Naive thymus-derived CD4-positive, alpha-beta T cell (primary cell): Measurements from ENCODE around the gene UBASH3A. TPM values are rescaled to one million over a fixed set of nuclear protein-coding genes. Genes with fewer than 3 reads are reported as not detected.

Experiments
- ATAC-seq: fragments of 150-1000 bp; cut with Tn5 transposase; 2 replicates; pipeline ENCODE4 v1.10.0; 2021; ENCODE audit warnings: mild to moderate bottlenecking, moderate library complexity
- CTCF ChIA-PET: fragments of 350-600 bp; sonication (Branson Sonifier 250); formaldehyde crosslinking; loops from one replicate; lab custom pipeline; 2021; ENCODE audit warnings: antibody characterized with exemption; lab: Charles Lee
- POLR2A ChIA-PET: fragments of 350-600 bp; sonication (Branson Sonifier 250); formaldehyde crosslinking; loops from one replicate; lab custom pipeline; 2021; ENCODE audit warnings: antibody characterized with exemption, inconsistent platforms; lab: Charles Lee
- DNase-seq, 9 donors: peaks; one replicate each; pipeline versions ENCODE4 v3.0.0 to v3.0.0-alpha.2; 2020 to 2022; ENCODE audit warnings: mixed read lengths in 1 of 9
- H3K27ac ChIP-seq: one replicate; pipeline ENCODE4 v1.7.0; 2013; ENCODE audit warnings: mild to moderate bottlenecking, low read depth, low read length, moderate library complexity
- H3K27me3 ChIP-seq, 2 donors: one replicate each; pipeline ENCODE4 v1.7.0; 2013; ENCODE audit warnings: low read length in 2 of 2, mild to moderate bottlenecking in 2 of 2, moderate library complexity in 2 of 2; ENCODE audit not compliant: control insufficient read depth in 2 of 2, insufficient read depth in 2 of 2
- H3K36me3 ChIP-seq, 3 experiments: 1 replicate in 2 of 3; 2 replicates in 1 of 3; pipeline ENCODE4 v1.7.0; 2013; ENCODE audit warnings: low read length in 3 of 3, mild to moderate bottlenecking in 3 of 3, moderate library complexity in 1 of 3; ENCODE audit not compliant: insufficient read depth in 3 of 3, control insufficient read depth in 2 of 3
- H3K4me1 ChIP-seq, 2 donors: one replicate each; pipeline ENCODE4 v1.7.0; 2013; ENCODE audit warnings: low read length in 2 of 2, mild to moderate bottlenecking in 2 of 2, moderate library complexity in 1 of 2; ENCODE audit not compliant: control insufficient read depth in 2 of 2, insufficient read depth in 2 of 2
- H3K4me3 ChIP-seq: 2 replicates; pipeline ENCODE4 v1.7.0; 2013; ENCODE audit warnings: mild to moderate bottlenecking, low read length
- H3K9me3 ChIP-seq, 3 experiments: 1 replicate in 2 of 3; 2 replicates in 1 of 3; pipeline ENCODE4 v1.7.0; 2013; ENCODE audit warnings: low read length in 3 of 3; ENCODE audit not compliant: control insufficient read depth in 2 of 3
- H3K27ac Mint-ChIP-seq, 9 donors: one replicate each; pipeline ENCODE4 v1.8.0; 2020 to 2022; ENCODE audit warnings: mixed read lengths in 9 of 9, mild to moderate bottlenecking in 8 of 9, moderate library complexity in 5 of 9, inconsistent platforms in 2 of 9
- H3K27me3 Mint-ChIP-seq, 5 donors: one replicate each; pipeline ENCODE4 v1.8.0; 2021 to 2022; ENCODE audit warnings: mixed read lengths in 5 of 5, mild to moderate bottlenecking in 1 of 5
- H3K36me3 Mint-ChIP-seq, 5 donors: one replicate each; pipeline ENCODE4 v1.8.0; 2020 to 2022; ENCODE audit warnings: mixed read lengths in 5 of 5, mild to moderate bottlenecking in 3 of 5, inconsistent platforms in 1 of 5
- H3K4me1 Mint-ChIP-seq, 7 donors: one replicate each; pipeline ENCODE4 v1.8.0; 2020 to 2022; ENCODE audit warnings: mixed read lengths in 7 of 7, mild to moderate bottlenecking in 3 of 7, inconsistent platforms in 1 of 7
- H3K4me3 Mint-ChIP-seq, 10 donors: one replicate each; pipeline ENCODE4 v1.8.0; 2020 to 2022; ENCODE audit warnings: mild to moderate bottlenecking in 10 of 10, mixed read lengths in 10 of 10, moderate library complexity in 6 of 10, inconsistent platforms in 2 of 10
- H3K9me3 Mint-ChIP-seq, 11 donors: one replicate each; pipeline ENCODE4 v1.8.0; 2020 to 2022; ENCODE audit warnings: mixed read lengths in 11 of 11, mild to moderate bottlenecking in 4 of 11, inconsistent platforms in 1 of 11, moderate library complexity in 1 of 11
- intact Hi-C, 2 donors: fragments of 100-400 bp; cut with micrococcal nuclease; formaldehyde crosslinking; loops; one replicate each; pipeline ENCODE4 v1.15.1; 2023
- polyA plus RNA-seq, 2 donors: library from polyadenylated mRNA; unstranded; fragments of 300-500 nt; fragmentation: Illumina TruSeq; gene quantifications; one replicate each; pipeline ENCODE4 v1.2.3, GENCODE V29; 2021
- total RNA-seq, 6 experiments: library from RNA in 5 of 6; stranded (reverse) in 5 of 6; gene quantifications; 1 replicate in 5 of 6; 2 replicates in 1 of 6; pipeline ENCODE4 v1.2.3 and lab custom pipeline; 2021 to 2026

UBASH3A gene
- total and polyA plus RNA-seq, 7 experiments from 2014 or later, result 41.9 to 101 (median 91.7) TPM

DNA sequence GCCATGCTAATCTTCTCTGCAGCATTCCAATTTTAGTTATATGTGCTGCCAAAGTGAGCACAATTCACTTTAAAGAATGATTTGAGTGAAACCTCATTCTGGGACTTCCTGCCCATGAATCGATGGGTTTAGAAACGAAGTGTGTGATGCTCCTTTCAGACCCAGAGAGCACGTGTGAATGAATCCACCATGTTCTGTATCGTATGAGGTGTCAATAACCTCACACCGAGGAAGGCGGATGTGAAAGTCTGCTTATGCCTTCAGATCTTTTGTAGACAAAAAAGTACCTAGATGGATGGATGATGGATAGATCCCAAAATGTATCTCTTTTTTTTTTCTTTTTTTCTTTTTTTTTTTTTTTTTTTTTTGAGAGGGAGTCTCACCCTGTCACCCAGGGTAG lies 13.8 kb downstream of the UBASH3A start:
- DNase-seq (peak in 7 of 9 donors; percentile 23 to 56 (median 36)), ATAC-seq (peak; percentile 25)
- Histone ChIP-seq H3K4me3 (no peak overlapping the region), H3K27me3 (no peaks in the 10 kb centered on the region), H3K36me3 (peaks cover 58 to 78% (median 59%) of the 10 kb centered on the region in 3 experiments), H3K4me1 (peaks cover 71 to 77% of the 10 kb centered on the region in 2 donors), H3K9me3 (no peaks in the 10 kb centered on the region), H3K27ac (no peak overlapping the region)
- H3K36me3 Mint-ChIP-seq, result peaks cover 32 to 72% (median 67%) of the 10 kb centered on the region in 5 donors
- H3K27me3 Mint-ChIP-seq, result no peaks in the 10 kb centered on the region
- intact Hi-C loops, result loop anchor here (5.0 kb wide), 2 partner anchors 35 to 80 kb away; partner anchors contain the start of gene RSPH1 (in 1 of the 2)
- ChIA-PET POLR2A (interaction anchor here (2.7 to 10.0 kb wide), 2 partner anchors 13 to 16 kb away, joined by 35 to 181 read pairs; partner anchors contain the start of gene UBASH3A), CTCF (no interaction called here)
- peaks cover 0 to 15% (median 0%) of the 10 kb centered on the region in 11 donors for H3K9me3 Mint-ChIP-seq
- H3K4me1 Mint-ChIP-seq, result peaks cover 47 to 97% (median 86%) of the 10 kb centered on the region in 7 donors
- peak overlapping the region in 8 of 10 donors; percentile 39 to 78 (median 62) for H3K4me3 Mint-ChIP-seq
- peak overlapping the region; percentile 72 to 97 (median 89) for H3K27ac Mint-ChIP-seq

DNA sequence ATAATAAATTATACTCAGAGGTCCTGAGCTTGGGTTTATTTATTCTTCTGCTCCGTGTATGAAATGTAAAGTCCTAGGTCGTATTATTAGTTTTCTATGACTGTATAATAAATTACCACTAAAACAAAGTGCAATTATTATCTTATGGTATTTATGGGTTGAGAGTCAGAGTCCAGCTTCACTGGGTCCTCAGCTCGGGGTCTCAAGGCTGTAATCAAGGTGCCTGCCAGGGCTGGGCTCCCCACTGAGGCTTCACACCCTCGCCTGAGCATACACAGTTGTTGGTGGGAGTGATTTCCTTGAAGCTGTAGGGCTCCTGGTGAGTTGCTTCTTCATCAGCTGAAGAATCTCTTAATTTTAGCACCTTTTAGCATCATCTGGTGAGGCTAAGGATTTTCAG lies 15.2 kb downstream of the UBASH3A start:
- Histone ChIP-seq H3K27ac (no peak overlapping the region), H3K27me3 (no peaks in the 10 kb centered on the region), H3K4me1 (peaks cover 74 to 80% of the 10 kb centered on the region in 2 donors), H3K36me3 (peaks cover 44 to 75% (median 48%) of the 10 kb centered on the region in 3 experiments), H3K9me3 (no peaks in the 10 kb centered on the region), H3K4me3 (no peak overlapping the region)
- no peak for DNase-seq
- no peak for ATAC-seq
- intact Hi-C loops, result loop anchor here (5.0 kb wide), 2 partner anchors 37 to 78 kb away; partner anchors contain the start of gene RSPH1 (in 1 of the 2)
- ChIA-PET POLR2A (interaction anchor here (0.8 to 10.0 kb wide), 2 partner anchors 17 to 26 kb away, joined by 3 to 181 read pairs; partner anchors contain the start of gene UBASH3A), CTCF (interaction anchor here (0.6 to 0.9 kb wide), 2 partner anchors 15 to 36 kb away, joined by 3 read pairs; partner anchors contain the start of gene UBASH3A)
- no peaks in the 10 kb centered on the region for H3K27me3 Mint-ChIP-seq
- peak overlapping the region in 1 of 10 donors; percentile 13 for H3K4me3 Mint-ChIP-seq
- H3K27ac Mint-ChIP-seq, result peak overlapping the region in 5 of 9 donors; percentile 22 to 72 (median 55)
- peaks cover 28 to 74% (median 69%) of the 10 kb centered on the region in 5 donors for H3K36me3 Mint-ChIP-seq
- H3K4me1 Mint-ChIP-seq, result peaks cover 58 to 97% (median 88%) of the 10 kb centered on the region in 7 donors
- peaks cover 0 to 15% (median 0%) of the 10 kb centered on the region in 11 donors for H3K9me3 Mint-ChIP-seq

GRCh38 chr21:42419845-42420244 lies 16.1 kb downstream of the UBASH3A start:
- no peaks in the 10 kb centered on the region for H3K27me3 ChIP-seq
- H3K4me1 ChIP-seq, result peaks cover 74 to 80% of the 10 kb centered on the region in 2 donors
- CTCF ChIA-PET, result interaction anchor here (1.1 kb wide), 1 partner anchor 29 kb away, joined by 3 read pairs; no protein-coding TSS in a partner anchor
- H3K27ac ChIP-seq, result peak overlapping the region; percentile 59
- no peaks in the 10 kb centered on the region for H3K27me3 Mint-ChIP-seq
- intact Hi-C loops, result loop anchor here (5.0 to 10.0 kb wide), 3 partner anchors 38 to 415 kb away; partner anchors contain the start of gene RSPH1 (in 1 of the 2)
- H3K4me1 Mint-ChIP-seq, result peaks cover 50 to 97% (median 88%) of the 10 kb centered on the region in 7 donors
- H3K4me3 ChIP-seq, result no peak overlapping the region
- H3K9me3 Mint-ChIP-seq, result peaks cover 0 to 15% (median 0%) of the 10 kb centered on the region in 11 donors
- no peaks in the 10 kb centered on the region for H3K9me3 ChIP-seq
- DNase-seq (no peak), ATAC-seq (no peak)
- H3K27ac Mint-ChIP-seq, result peak overlapping the region in 3 of 9 donors; percentile 52 to 72 (median 67)
- peaks cover 23 to 73% (median 63%) of the 10 kb centered on the region in 5 donors for H3K36me3 Mint-ChIP-seq
- no peak overlapping the region for H3K4me3 Mint-ChIP-seq
- POLR2A ChIA-PET, result interaction anchor here (2.5 to 10.0 kb wide), 2 partner anchors 11 to 18 kb away, joined by 12 to 181 read pairs; partner anchors contain the start of gene UBASH3A
- peaks cover 35 to 69% (median 47%) of the 10 kb centered on the region in 3 experiments for H3K36me3 ChIP-seq

- peaks cover 26 to 80% (median 66%) of the 10 kb centered on the region in 5 donors for H3K36me3 Mint-ChIP-seq
- peaks cover 71 to 78% of the 10 kb centered on the region in 2 donors for H3K4me1 ChIP-seq
- H3K4me3 Mint-ChIP-seq, result peak overlapping the region in 9 of 10 donors; percentile 45 to 86 (median 62)
- H3K27ac ChIP-seq, result peak overlapping the region; percentile 59
- H3K9me3 ChIP-seq, result no peaks in the 10 kb centered on the region
- peaks cover 29 to 65% (median 45%) of the 10 kb centered on the region in 3 experiments for H3K36me3 ChIP-seq
- peak overlapping the region; percentile 66 to 94 (median 83) for H3K27ac Mint-ChIP-seq
- ChIA-PET POLR2A (interaction anchor here (0.5 to 10.0 kb wide), 10 partner anchors 9 to 299 kb away, joined by 3 to 181 read pairs (median 4); partner anchors contain the start of gene UBASH3A), CTCF (interaction anchor here (0.7 to 4.5 kb wide), 4 partner anchors 12 to 40 kb away, joined by 3 to 32 read pairs (median 4); partner anchors contain the start of gene UBASH3A)
- H3K4me3 ChIP-seq, result no peak overlapping the region
- peak in 1 of 9 donors; percentile 54 for DNase-seq
- intact Hi-C loops, result loop anchor here in 1 of 2 donors (10.0 kb wide), 1 partner anchor 416 kb away; no protein-coding TSS in a partner anchor
- ATAC-seq, result no peak
- peaks cover 0 to 15% (median 0%) of the 10 kb centered on the region in 11 donors for H3K9me3 Mint-ChIP-seq
- peaks cover 57 to 97% (median 86%) of the 10 kb centered on the region in 7 donors for H3K4me1 Mint-ChIP-seq
- H3K27me3 Mint-ChIP-seq, result peaks cover 0 to 6% (median 0%) of the 10 kb centered on the region in 5 donors
- no peaks in the 10 kb centered on the region for H3K27me3 ChIP-seq
Observed at GRCh38 chr21:42421018-42421793, 17.5 kb downstream of the UBASH3A start.

GRCh38 chr21:42423197-42423675 lies 19.5 kb downstream of the UBASH3A start:
- Mint-ChIP-seq H3K4me3 (peak overlapping the region; percentile 33 to 86 (median 78)), H3K4me1 (peaks cover 59 to 98% (median 91%) of the 10 kb centered on the region in 7 donors), H3K27me3 (peaks cover 0 to 6% (median 0%) of the 10 kb centered on the region in 5 donors), H3K27ac (peak overlapping the region; percentile 67 to 94 (median 89)), H3K9me3 (peaks cover 0 to 12% (median 0%) of the 10 kb centered on the region in 11 donors), H3K36me3 (peaks cover 26 to 87% (median 67%) of the 10 kb centered on the region in 5 donors)
- Histone ChIP-seq H3K4me1 (peaks cover 71 to 81% of the 10 kb centered on the region in 2 donors), H3K4me3 (peak overlapping the region; percentile 5), H3K9me3 (no peaks in the 10 kb centered on the region), H3K36me3 (peaks cover 26 to 70% (median 52%) of the 10 kb centered on the region in 3 experiments), H3K27ac (peak overlapping the region; percentile 85), H3K27me3 (no peaks in the 10 kb centered on the region)
- intact Hi-C loops, result loop anchor here in 1 of 2 donors (10.0 kb wide), 1 partner anchor 418 kb away; no protein-coding TSS in a partner anchor
- DNase-seq (peak in 4 of 9 donors; percentile 26 to 55 (median 39)), ATAC-seq (no peak)
- CTCF ChIA-PET, result interaction anchor here (0.8 to 4.5 kb wide), 4 partner anchors 19 to 86 kb away, joined by 3 to 32 read pairs (median 8); partner anchors contain the start of gene UBASH3A
- POLR2A ChIA-PET, result interaction anchor here (1.0 to 10.0 kb wide), 8 partner anchors 11 to 84 kb away, joined by 3 to 181 read pairs (median 5); partner anchors contain the start of gene UBASH3A
